Neural progenitor cell (in vitro differentiated cells): ENCODE data around the gene SCFD2. TPM values are rescaled to one million over a fixed set of nuclear protein-coding genes. Genes with fewer than 3 reads are reported as not detected.

ENCODE experiments used
- DNase-seq: peaks from one replicate; pipeline ENCODE4 v3.0.0-alpha.2; 2016; ENCODE audit warnings: low spot score
- H2AFZ ChIP-seq: fragments of 200-600 bp; sonication (generic); replicated peaks from 2 replicates; pipeline ENCODE4 v1.6.1; 2016; ENCODE audit warnings: antibody characterized with exemption
- H3F3A ChIP-seq: fragments of 200-600 bp; sonication (generic); 2 replicates; pipeline ENCODE4 v1.6.1; 2016; ENCODE audit warnings: antibody characterized with exemption, low read depth
- H3K27ac ChIP-seq: fragments of 200-600 bp; sonication (generic); 2 replicates; pipeline ENCODE4 v1.5.1; 2016; ENCODE audit warnings: mild to moderate bottlenecking
- H3K27me3 ChIP-seq: fragments of 200-600 bp; sonication (generic); 2 replicates; pipeline ENCODE4 v1.6.1; 2016; ENCODE audit warnings: mild to moderate bottlenecking, moderate library complexity
- H3K36me3 ChIP-seq: fragments of 200-600 bp; sonication (generic); 2 replicates; pipeline ENCODE4 v1.5.1; 2016
- H3K4me1 ChIP-seq: fragments of 200-600 bp; sonication (generic); 2 replicates; pipeline ENCODE4 v1.6.1; 2016; ENCODE audit warnings: mixed run types
- H3K4me2 ChIP-seq: fragments of 200-600 bp; sonication (generic); 2 replicates; pipeline ENCODE4 v1.6.1; 2016
- H3K4me3 ChIP-seq: fragments of 200-600 bp; sonication (generic); 2 replicates; pipeline ENCODE4 v1.5.1; 2016
- H3K79me2 ChIP-seq: fragments of 200-600 bp; sonication (generic); 2 replicates; pipeline ENCODE4 v1.6.1; 2016; ENCODE audit warnings: low read depth
- H3K9ac ChIP-seq: fragments of 200-600 bp; sonication (generic); 2 replicates; pipeline ENCODE4 v1.6.1; 2016
- H3K9me3 ChIP-seq: fragments of 200-600 bp; sonication (generic); 2 replicates; pipeline ENCODE4 v1.5.1; 2016; ENCODE audit warnings: low read depth
- H4K20me1 ChIP-seq: fragments of 200-600 bp; sonication (generic); 2 replicates; pipeline ENCODE4 v1.6.1; 2016; ENCODE audit warnings: low read depth
- H3K27ac Mint-ChIP-seq: 3 replicates; pipeline ENCODE4 v1.8.0; 2021; ENCODE audit warnings: mixed read lengths
- H3K27me3 Mint-ChIP-seq: 2 replicates; pipeline ENCODE4 v1.8.0; 2022; ENCODE audit warnings: low read depth, mild to moderate bottlenecking, inconsistent platforms, moderate library complexity, mixed read lengths; ENCODE audit not compliant: insufficient read depth
- H3K36me3 Mint-ChIP-seq: 3 replicates; pipeline ENCODE4 v1.8.0; 2021; ENCODE audit warnings: mixed read lengths
- H3K4me1 Mint-ChIP-seq: 3 replicates; pipeline ENCODE4 v1.8.0; 2021; ENCODE audit warnings: mixed read lengths
- H3K4me3 Mint-ChIP-seq: 3 replicates; pipeline ENCODE4 v1.8.0; 2021; ENCODE audit warnings: mild to moderate bottlenecking, moderate library complexity, mixed read lengths
- H3K9me3 Mint-ChIP-seq: 3 replicates; pipeline ENCODE4 v1.8.0; 2020; ENCODE audit warnings: mixed read lengths
- CTCF ChIP-seq: fragments of 200-600 bp; sonication (generic); IDR thresholded peaks from 2 replicates; pipeline ENCODE4 v1.5.1; 2017; ENCODE audit warnings: antibody characterized with exemption, mild to moderate bottlenecking
- EZH2 ChIP-seq: fragments of 200-600 bp; sonication (generic); IDR thresholded peaks from 2 replicates; pipeline ENCODE4 v1.6.1; 2017; ENCODE audit warnings: antibody characterized with exemption, mild to moderate bottlenecking, moderate library complexity
- EZH2phosphoT487 ChIP-seq: fragments of 200-600 bp; sonication (generic); IDR thresholded peaks from 2 replicates; pipeline ENCODE4 v1.6.1; 2017; ENCODE audit warnings: antibody characterized with exemption
- total RNA-seq: library from RNA; depleted of rRNA; stranded (reverse); fragments of >200 nt; gene quantifications from 2 replicates; pipeline ENCODE4 v1.2.3, GENCODE V29; 2015; ENCODE audit warnings: low replicate concordance

Gene SCFD2
- total RNA-seq, 1 donor from 2014 or later, result 4.8 TPM

DNA sequence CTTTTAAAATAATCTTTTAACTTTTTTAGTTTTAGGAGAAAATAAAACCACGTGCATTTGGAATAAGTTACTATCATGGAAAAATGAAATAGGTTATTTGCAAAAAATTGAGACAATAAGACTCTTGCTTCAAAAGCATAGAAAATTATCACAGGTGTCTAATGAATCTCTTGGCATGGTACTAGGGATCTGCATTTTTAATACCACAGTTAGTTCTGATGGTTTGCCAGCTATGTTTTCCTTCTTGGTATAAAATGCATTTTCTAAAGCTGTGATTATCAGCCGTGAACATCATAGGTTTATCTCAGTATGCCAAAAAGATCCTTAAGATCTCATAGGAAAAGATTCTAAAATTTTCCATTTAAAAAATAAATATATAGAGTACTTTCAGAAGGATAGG lies 419.9 kb downstream of the SCFD2 start:
- no peak overlapping the region for H3K27ac ChIP-seq
- H3K27me3 ChIP-seq, result no peaks in the 10 kb centered on the region

DNA sequence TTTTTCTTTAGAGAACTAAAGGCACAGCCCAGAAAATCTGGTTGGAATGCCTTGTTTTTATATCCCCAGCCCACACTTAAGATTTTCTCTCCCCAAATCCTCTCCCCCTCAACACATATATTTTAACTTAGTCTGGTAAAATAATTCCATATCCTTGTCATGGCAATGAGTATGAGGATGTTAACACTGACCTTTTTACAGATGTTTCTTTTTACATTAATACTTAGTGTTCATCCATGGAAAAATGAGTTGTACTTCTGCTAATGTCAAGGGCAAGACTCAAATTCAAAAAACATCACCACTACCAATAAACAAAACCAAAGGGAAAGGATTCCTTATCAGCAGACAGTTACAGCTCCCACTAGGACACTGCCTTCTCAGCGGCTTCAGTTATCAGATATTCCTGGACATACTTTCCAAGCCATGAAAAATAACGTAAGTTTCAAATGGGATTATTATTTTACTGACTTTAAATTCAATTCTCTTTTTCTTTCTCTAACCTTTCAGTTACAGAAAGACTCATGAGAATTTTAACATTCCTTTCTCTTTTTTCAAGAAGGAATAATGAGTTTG lies 420.4 kb downstream of the SCFD2 start:
- H3K79me2 ChIP-seq, result no peaks in the 10 kb centered on the region
- no peaks in the 10 kb centered on the region for H4K20me1 ChIP-seq
- Mint-ChIP-seq H3K27ac (no peak overlapping the region), H3K36me3 (no peaks in the 10 kb centered on the region), H3K27me3 (peaks cover 4% of the 10 kb centered on the region), H3K4me1 (peaks cover 45% of the 10 kb centered on the region), H3K4me3 (no peak overlapping the region), H3K9me3 (peaks cover 3% of the 10 kb centered on the region)
- no peaks in the 10 kb centered on the region for H3K27me3 ChIP-seq
- no peak overlapping the region for H3K4me2 ChIP-seq
- H3K27ac ChIP-seq, result no peak overlapping the region
- peaks cover 40% of the 10 kb centered on the region for H3K4me1 ChIP-seq
- TF ChIP-seq EZH2, result no peak
- TF ChIP-seq CTCF, result no peak
- no peak for TF ChIP-seq EZH2phosphoT487
- no peaks in the 10 kb centered on the region for H3F3A ChIP-seq
- H3K9me3 ChIP-seq, result no peaks in the 10 kb centered on the region
- H3K4me3 ChIP-seq, result no peak overlapping the region
- H3K9ac ChIP-seq, result no peak overlapping the region
- H3K36me3 ChIP-seq, result no peaks in the 10 kb centered on the region
- H2AFZ ChIP-seq, result no peak overlapping the region
- no peak for DNase-seq

More for the DNA sequence above, 419.9 kb downstream of the SCFD2 start:
- no peak for TF ChIP-seq EZH2
- TF ChIP-seq EZH2phosphoT487, result no peak
- TF ChIP-seq CTCF, result no peak
- no peaks in the 10 kb centered on the region for H3K36me3 Mint-ChIP-seq
- H3K9ac ChIP-seq, result no peak overlapping the region
- H3K27me3 Mint-ChIP-seq, result peaks cover 2% of the 10 kb centered on the region
- DNase-seq, result no peak
- H3K36me3 ChIP-seq, result no peaks in the 10 kb centered on the region
- peaks cover 44% of the 10 kb centered on the region for H3K4me1 Mint-ChIP-seq
- peaks cover 40% of the 10 kb centered on the region for H3K4me1 ChIP-seq
- no peak overlapping the region for H3K27ac Mint-ChIP-seq
- no peaks in the 10 kb centered on the region for H3F3A ChIP-seq
- H3K4me3 ChIP-seq, result no peak overlapping the region
- H3K4me2 ChIP-seq, result no peak overlapping the region
- H2AFZ ChIP-seq, result no peak overlapping the region
- no peaks in the 10 kb centered on the region for H3K9me3 ChIP-seq
- no peaks in the 10 kb centered on the region for H3K79me2 ChIP-seq
- no peak overlapping the region for H3K4me3 Mint-ChIP-seq
- no peaks in the 10 kb centered on the region for H4K20me1 ChIP-seq
- peaks cover 3% of the 10 kb centered on the region for H3K9me3 Mint-ChIP-seq

DNA sequence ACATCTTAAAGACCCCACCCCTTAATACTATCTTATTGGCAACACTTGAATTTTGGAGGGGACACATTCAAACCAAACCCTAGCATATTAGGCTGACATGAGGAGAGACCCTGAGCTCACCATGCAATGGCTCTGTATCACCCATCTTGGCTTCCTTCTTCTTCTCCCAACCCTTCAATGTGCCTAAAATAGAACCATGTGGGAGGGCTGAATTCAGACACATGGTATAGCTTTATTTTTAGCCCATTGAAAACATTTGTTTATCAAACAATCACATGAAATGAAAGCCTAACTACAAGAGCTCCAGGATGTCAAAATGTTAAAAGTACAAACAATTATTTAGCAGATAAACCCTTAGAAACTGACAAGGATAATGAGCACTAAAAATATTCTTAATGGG lies 422.2 kb downstream of the SCFD2 start:
- Mint-ChIP-seq H3K36me3 (no peaks in the 10 kb centered on the region), H3K4me1 (peaks cover 34% of the 10 kb centered on the region), H3K9me3 (no peaks in the 10 kb centered on the region), H3K4me3 (no peak overlapping the region), H3K27ac (peak overlapping the region; percentile 45), H3K27me3 (peaks cover 5% of the 10 kb centered on the region)
- H3K4me3 ChIP-seq, result no peak overlapping the region
- TF ChIP-seq EZH2phosphoT487 (no peak), CTCF (no peak), EZH2 (no peak)
- no peaks in the 10 kb centered on the region for H4K20me1 ChIP-seq
- no peak overlapping the region for H3K27ac ChIP-seq
- no peak overlapping the region for H3K4me2 ChIP-seq
- DNase-seq, result no peak
- peaks cover 35% of the 10 kb centered on the region for H3K4me1 ChIP-seq
- H3K27me3 ChIP-seq, result no peaks in the 10 kb centered on the region
- no peaks in the 10 kb centered on the region for H3K36me3 ChIP-seq
- no peaks in the 10 kb centered on the region for H3F3A ChIP-seq
- H2AFZ ChIP-seq, result no peak overlapping the region
- no peaks in the 10 kb centered on the region for H3K9me3 ChIP-seq
- H3K9ac ChIP-seq, result no peak overlapping the region
- no peaks in the 10 kb centered on the region for H3K79me2 ChIP-seq
